Ishikawa (cell line): ENCODE data around the gene PHLDA2.

Experiments
- CREB1 ChIP-seq: IDR thresholded peaks from 2 replicates; pipeline ENCODE4 v1.6.1; 2012; ENCODE audit warnings: low read depth
- EP300 ChIP-seq: IDR thresholded peaks from 2 replicates; pipeline ENCODE4 v1.6.1; 2012; ENCODE audit warnings: borderline replicate concordance
- TEAD4 ChIP-seq: IDR thresholded peaks from 2 replicates; pipeline ENCODE4 v1.6.1; 2012
- ZBTB7A ChIP-seq: IDR thresholded peaks from 2 replicates; pipeline ENCODE4 v1.6.1; 2012; ENCODE audit warnings: low read depth

GRCh38 chr11:2927851-2928604 lies 1.2 kb downstream of the PHLDA2 start:
- TF ChIP-seq TEAD4 = peak; percentile 22; the same call in 1 of the 2 replicates
- TF ChIP-seq CREB1 = no peak
- no peak for TF ChIP-seq ZBTB7A
- peak; percentile 27; the same call in 1 of the 2 replicates for TF ChIP-seq EP300
